T-helper 1 cell treated with Interleukin-12 subunit alpha and Interleukin-12 subunit beta and Interleukin-4 antibody, amounts not matched to agents 30 ng/mL and 1 ng/mL, for 36 hours (primary cell): ENCODE measurements around the gene DNAJA2. TPM values are rescaled to one million over a fixed set of nuclear protein-coding genes. Genes with fewer than 3 reads are reported as not detected.

Experiments
- intact Hi-C: fragments of 100-400 bp; cut with micrococcal nuclease; formaldehyde crosslinking; loops from one replicate; pipeline ENCODE4 v1.15.1; 2024
- total RNA-seq: library from RNA; stranded (reverse); gene quantifications from 2 replicates; pipeline ENCODE4 v1.2.3, GENCODE V29; 2022

The DNAJA2 gene
- total RNA-seq, 1 donor from 2014 or later: 61.4 TPM

GRCh38 chr16:46929378-46930332, 43.8 kb downstream of the DNAJA2 start:
- intact Hi-C loops: loop anchor here (1.0 to 5.0 kb wide), 4 partner anchors 45 to 256 kb away; partner anchors contain the start of genes GPT2, ORC6 and VPS35

DNA sequence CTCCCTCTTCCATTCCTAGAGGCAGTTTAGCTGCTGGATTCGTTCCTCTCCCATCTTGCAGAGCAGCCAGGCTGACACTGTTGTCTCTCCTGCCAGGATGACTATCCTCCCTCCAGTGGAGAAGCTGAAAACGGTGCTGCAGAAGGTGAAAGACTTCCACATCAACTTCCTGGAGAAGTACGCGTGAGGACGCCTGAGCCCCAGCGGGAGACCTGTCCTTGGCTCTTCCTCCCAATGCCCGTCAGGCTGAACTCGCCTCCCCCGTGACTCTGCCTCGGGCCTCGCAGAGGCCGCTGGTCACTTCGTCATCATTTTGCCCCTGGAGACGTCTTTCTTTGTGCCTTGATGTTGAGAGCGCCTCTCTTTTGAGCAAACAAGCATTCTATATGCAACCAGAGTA, 44.7 kb downstream of the DNAJA2 start:
- intact Hi-C loops: loop anchor here (1.0 to 5.0 kb wide), 4 partner anchors 45 to 256 kb away; partner anchors contain the start of genes GPT2, ORC6 and VPS35

DNA sequence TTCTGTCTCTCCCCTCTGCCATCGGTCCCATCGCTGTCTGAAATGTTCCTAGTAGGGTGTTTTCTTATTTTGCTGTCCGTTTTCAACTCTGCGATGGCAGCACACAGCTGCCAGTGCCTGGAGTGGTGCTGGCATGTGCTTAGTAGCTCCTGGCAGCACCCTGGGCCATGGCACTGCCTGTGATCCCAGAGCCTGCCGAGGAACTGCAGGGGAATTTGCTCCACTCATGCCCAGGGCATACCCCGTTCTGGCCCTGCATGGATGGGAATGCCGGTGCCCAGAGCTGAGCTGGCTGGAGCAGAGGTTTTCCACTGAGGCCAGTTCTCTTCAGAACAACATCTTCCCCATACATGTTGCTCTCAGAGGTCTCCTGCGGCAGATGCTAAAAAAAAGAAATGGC, 46.2 kb downstream of the DNAJA2 start:
- intact Hi-C loops: loop anchor here (5.0 kb wide), 1 partner anchor 240 kb away; the partner anchor contains the start of genes ORC6 and VPS35

- intact Hi-C loops: loop anchor here (5.0 kb wide), 1 partner anchor 239 kb away; the partner anchor contains the start of genes ORC6 and VPS35
Observed at GRCh38 chr16:46926470-46927225, 46.8 kb downstream of the DNAJA2 start.

DNA sequence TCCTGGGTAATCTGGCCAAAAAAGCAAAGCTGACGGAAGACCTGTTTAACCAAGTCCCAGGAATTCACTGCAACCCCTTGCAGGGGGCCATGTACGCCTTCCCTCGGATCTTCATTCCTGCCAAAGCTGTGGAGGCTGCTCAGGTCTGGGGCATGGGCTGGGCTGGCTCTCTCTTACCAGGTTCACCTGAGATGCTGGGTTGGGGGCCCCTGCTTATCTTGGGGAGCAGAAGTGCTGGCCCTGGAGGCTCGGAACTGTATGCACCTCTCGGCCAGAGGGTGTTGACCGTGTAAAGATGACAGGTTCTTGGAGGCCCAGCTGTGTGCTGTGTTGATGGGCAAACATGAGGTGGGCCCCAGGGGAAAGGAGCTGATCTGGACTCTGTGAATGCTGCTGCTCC, 49.1 kb downstream of the DNAJA2 start:
- intact Hi-C loops: no loop called here

DNA sequence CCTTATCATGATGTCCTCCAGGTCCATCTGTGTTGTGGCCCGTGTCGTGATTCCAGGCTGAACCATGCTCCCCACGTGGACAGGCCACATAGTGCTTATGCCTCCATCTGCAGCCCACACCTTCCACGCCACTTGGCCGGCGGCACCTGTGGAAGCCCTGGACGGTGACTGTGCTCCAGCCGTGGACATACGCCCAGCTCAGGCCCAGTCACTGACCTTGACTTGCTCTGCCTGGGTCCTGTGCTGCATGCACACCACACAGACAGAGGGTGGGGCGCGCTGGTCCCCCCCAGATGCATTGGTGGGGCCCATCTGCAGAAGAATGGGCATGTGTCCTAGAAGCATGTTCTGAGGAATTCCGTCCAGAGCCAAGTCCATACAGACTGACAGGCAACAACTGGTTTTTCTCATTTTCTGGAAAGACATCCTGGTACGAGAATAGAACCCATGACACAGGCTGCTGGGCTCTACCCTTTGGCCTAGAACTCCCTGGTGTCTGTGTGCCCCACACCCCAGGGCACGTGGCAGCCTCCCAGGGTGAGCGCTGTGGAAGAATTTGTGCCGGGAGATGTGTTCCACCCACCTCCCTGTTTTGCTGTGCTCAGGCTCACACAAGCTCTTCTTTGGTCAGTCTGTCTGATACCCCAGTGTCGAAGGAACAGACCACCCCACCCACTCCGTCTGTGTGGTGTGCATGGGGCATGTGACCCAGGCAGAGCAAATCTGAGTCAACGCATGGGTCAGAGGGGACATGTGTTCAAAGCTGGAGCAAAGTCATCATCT, 49.8 kb downstream of the DNAJA2 start:
- intact Hi-C loops: no loop called here

GRCh38 chr16:46922239-46922638, 51.2 kb downstream of the DNAJA2 start:
- intact Hi-C loops: no loop called here

- intact Hi-C loops: no loop called here
Observed at GRCh38 chr16:46920402-46921068, 52.9 kb downstream of the DNAJA2 start.

DNA sequence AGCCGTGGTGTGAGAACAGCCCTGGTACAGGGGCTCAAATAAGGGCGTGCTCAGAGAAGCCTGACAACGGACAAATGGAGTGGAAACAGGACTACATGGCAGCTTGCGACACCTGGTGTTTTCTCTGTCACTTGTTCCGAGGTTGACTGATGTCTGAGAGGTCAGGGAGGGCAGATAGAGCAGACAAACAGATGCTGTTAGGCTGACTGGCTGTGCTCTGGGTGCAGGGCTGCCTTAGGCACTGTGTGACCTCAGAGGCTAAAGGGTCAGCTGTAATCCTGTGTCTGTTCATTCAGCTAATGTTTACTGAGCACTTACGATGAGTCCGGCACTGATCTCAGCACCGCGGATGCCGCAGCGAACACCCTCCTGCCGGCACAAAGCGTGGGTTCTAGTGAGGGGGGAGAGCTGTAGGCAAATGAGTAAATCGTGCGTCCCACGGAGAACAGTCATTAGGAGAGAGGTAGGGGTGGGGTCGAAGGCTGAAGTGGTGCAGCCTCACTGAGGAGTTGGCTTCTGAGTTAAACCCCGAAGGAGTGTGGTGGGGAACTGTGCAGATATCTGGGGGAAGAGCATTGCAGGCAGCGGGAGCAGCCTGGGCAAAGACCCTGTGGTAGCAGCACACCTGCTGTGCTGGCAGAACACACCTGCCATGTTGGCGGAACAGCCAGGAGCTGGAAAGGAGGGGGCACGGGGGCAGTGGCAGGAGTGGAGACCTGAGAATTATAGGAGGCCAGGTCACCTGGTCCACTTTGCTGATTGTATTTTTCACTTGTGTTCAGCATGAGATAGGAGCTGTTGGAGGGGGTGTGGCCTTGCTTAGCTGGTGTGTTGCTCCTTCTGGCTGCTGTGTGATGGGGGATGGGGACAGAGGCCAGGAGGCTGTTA, 54.3 kb downstream of the DNAJA2 start:
- intact Hi-C loops: no loop called here

- intact Hi-C loops: no loop called here
Observed at GRCh38 chr16:46918400-46918799, 55.1 kb downstream of the DNAJA2 start.

DNA sequence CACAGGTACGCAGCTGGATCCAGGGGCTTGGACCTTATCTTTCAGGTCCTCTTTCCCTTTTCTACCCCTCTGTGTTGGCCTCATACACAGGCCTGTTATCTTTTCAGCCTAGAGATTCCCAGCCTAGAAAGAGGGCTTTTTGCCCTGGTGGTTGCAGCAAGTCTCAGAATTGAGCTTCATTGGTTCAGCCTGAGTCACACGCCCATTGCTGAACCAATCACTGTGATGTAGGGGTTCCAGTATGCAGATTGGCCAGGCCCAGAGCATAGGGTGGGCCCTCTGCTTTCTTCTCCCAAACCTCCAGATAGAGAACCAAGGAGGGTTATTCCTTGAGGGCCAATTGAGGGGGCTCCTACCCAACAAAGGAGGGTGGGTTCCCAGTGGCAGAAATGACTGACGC, 56.5 kb downstream of the DNAJA2 start:
- intact Hi-C loops: no loop called here

DNA sequence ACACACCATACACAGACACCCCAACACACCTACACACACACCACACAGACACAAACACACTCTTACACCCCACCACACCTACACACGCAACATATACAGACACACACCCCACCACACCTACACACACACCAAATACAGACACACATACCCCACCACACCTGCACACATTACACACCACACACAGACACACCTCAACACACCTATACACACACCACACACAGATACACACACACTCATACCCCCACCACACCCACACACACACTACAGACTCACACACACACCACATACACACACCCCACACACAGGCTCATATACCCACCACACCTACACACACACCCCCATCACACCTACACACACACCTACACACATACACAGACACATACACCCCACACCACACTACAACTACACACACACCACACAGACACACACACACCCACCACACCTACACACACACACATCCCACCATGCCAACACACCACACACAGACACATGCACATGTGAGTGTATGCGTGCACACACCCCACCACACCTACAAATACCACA, 57.9 kb downstream of the DNAJA2 start:
- intact Hi-C loops: no loop called here

DNA sequence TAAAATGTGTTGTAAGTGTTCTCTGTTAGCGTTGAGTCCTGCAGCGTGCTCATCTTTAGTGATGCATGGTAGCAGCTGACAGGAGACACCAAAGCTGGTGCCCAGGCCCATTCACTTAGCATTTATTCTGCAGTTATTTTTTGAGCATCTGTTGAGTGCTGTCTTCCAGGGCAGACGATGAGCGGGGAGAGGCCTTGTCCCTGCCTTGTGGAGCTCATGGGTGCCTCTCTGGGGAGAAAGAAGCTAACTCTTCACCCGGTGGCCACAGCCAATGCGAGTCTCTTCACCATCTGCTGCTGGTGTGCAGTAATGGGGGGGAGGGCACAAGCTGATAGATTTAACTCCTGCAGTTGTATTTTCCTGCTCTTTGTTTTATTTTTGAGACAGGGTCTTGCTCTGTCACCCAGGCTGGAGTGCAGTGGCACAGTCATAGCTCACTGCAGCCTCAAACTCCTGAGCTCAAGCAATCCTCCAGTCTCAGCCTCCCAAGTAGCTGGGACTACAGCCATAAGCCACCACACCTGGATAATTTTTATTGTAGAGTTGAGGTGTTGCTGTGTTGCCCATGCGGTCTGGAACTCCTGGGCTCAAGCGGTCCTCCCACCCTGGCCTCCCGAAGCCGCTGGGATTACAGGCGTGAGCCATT, 58.8 kb downstream of the DNAJA2 start:
- intact Hi-C loops: no loop called here

DNA sequence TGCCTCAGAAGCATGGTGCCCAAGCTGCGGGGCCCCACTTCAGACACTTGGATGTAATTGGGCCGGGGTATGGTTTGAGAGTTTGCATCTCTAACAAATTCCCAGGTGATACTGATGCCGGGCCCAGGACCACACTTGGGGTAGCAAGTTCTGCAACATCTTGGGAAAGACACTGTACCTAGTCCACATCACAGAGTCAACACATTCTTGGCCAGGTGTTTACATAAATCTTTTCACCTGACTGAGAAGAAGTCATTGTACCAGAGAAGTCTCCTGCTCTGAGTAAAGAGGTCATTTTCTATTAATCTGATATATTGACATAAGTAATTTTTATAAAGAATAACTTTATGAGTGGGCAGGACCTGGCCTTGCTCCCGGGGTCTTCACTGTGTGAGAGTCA, 61.8 kb downstream of the DNAJA2 start:
- intact Hi-C loops: no loop called here

DNA sequence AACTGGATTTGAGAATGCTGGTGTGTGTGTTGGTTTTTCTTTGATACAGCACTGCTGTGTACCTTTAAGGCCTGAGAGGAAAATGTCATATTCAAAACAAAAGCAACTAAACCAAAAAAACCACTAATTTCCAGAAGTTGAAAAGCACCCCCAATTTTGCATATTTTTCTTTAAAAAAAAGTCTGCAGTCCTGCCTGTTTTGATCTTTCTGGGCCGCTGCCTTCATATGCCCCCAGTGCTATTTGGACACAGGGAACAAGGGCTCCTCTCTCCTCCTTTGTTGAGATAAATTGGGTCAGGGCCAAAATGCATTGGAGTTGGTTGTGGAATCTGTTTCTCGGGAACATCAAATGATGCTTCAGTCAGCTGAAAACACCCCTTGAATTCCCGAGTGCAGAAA, 62.4 kb downstream of the DNAJA2 start:
- intact Hi-C loops: no loop called here

GRCh38 chr16:46908540-46909372, 64.7 kb downstream of the DNAJA2 start:
- intact Hi-C loops: loop anchor here (1.0 to 2.0 kb wide), 5 partner anchors 24 to 235 kb away; partner anchors contain the start of genes C16orf87 and GPT2

GRCh38 chr16:46907061-46907774, 66.3 kb downstream of the DNAJA2 start:
- intact Hi-C loops: no loop called here
